Body of pancreas (tissue), 4 donors: ENCODE data around the gene FIP1L1.

Experiments used
- CTCF ChIP-seq, 7 experiments: fragments of 450-650 bp in 4 of 7; fragments of 200-600 bp in 3 of 7; sonication (generic) in 3 of 7; IDR thresholded peaks; one replicate each; pipeline ENCODE4 v1.5.1; 2016 to 2019; ENCODE audit warnings: antibody characterized with exemption in 7 of 7
- POLR2A ChIP-seq, 3 donors: fragments of 450-650 bp; IDR thresholded peaks; one replicate each; pipeline ENCODE4 v1.6.1; 2016; ENCODE audit warnings: antibody characterized with exemption in 3 of 3, mild to moderate bottlenecking in 2 of 3

GRCh38 chr4:53362093-53362492 lies 15.3 kb upstream of the FIP1L1 start:
- TF ChIP-seq CTCF (IDR thresholded peaks at IDR 0.05) (no peak), POLR2A (IDR thresholded peaks at IDR 0.05) (no peak)
